SK-N-SH treated with all-trans-retinoic acid at 6 μM for 48 hours (cell line): ENCODE results near the gene EPGN.
"Not testable (repeated sequence)": the region's sequence is repeated elsewhere in the genome, so short reads cannot be mapped to it uniquely, and the experiment has no call there.

Experiments used
- ATAC-seq: fragments of 200-7000 bp; cut with Tn5 transposase; 3 replicates; pipeline ENCODE4 v1.9.1; 2020; ENCODE audit warnings: mild to moderate bottlenecking, moderate library complexity
- ARNTL ChIP-seq: fragments of 450-650 bp; formaldehyde crosslinking; IDR thresholded peaks from 2 replicates; pipeline ENCODE4 v1.5.0; 2020; ENCODE audit warnings: low read depth, mild to moderate bottlenecking, moderate library complexity, borderline replicate concordance
- BACH2 ChIP-seq: fragments of 250-450 bp; sonication (Bioruptor Pico); IDR thresholded peaks from 2 replicates; pipeline ENCODE4 v1.9.0; 2021; ENCODE audit warnings: mild to moderate bottlenecking, borderline replicate concordance
- CSDC2 ChIP-seq: fragments of 250-450 bp; sonication (Bioruptor Pico); IDR thresholded peaks from 2 replicates; pipeline ENCODE4 v1.5.0; 2020; ENCODE audit warnings: mild to moderate bottlenecking, moderate library complexity
- ESRRG ChIP-seq: fragments of 250-450 bp; sonication (Bioruptor Pico); IDR thresholded peaks from 2 replicates; pipeline ENCODE4 v1.6.1; 2021; ENCODE audit warnings: mild to moderate bottlenecking
- ISL1 ChIP-seq: fragments of 250-450 bp; sonication (Bioruptor Pico); IDR thresholded peaks from 2 replicates; pipeline ENCODE4 v2.1.2; 2022; ENCODE audit warnings: mild to moderate bottlenecking, moderate library complexity
- OSR1 ChIP-seq: fragments of 250-450 bp; sonication (Bioruptor Pico); IDR thresholded peaks from 2 replicates; pipeline ENCODE4 v1.8.0; 2022; ENCODE audit warnings: moderate library complexity, mild to moderate bottlenecking, inconsistent platforms
- PPARA ChIP-seq: fragments of 250-450 bp; sonication (Bioruptor Pico); IDR thresholded peaks from 2 replicates; pipeline ENCODE4 v1.5.0; 2020; ENCODE audit warnings: mild to moderate bottlenecking, borderline replicate concordance
- RARB ChIP-seq: fragments of 250-450 bp; sonication (Bioruptor Pico); IDR thresholded peaks from 2 replicates; pipeline ENCODE4 v1.8.0; 2021; ENCODE audit warnings: mild to moderate bottlenecking, moderate library complexity
- TCF4 ChIP-seq: fragments of 250-450 bp; sonication (Bioruptor Pico); IDR thresholded peaks from 2 replicates; pipeline ENCODE4 v1.8.0; 2021; ENCODE audit warnings: mild to moderate bottlenecking, moderate library complexity, borderline replicate concordance
- TOX ChIP-seq: fragments of 250-450 bp; sonication (Bioruptor Pico); IDR thresholded peaks from 2 replicates; pipeline ENCODE4 v1.8.0; 2021; ENCODE audit warnings: mild to moderate bottlenecking, moderate library complexity, borderline replicate concordance
- ZC3H10 ChIP-seq: fragments of 250-450 bp; sonication (Bioruptor Pico); IDR thresholded peaks from 2 replicates; pipeline ENCODE4 v1.5.1; 2021; ENCODE audit warnings: mild to moderate bottlenecking, moderate library complexity
- ZFP3 ChIP-seq: fragments of 250-450 bp; sonication (Bioruptor Pico); IDR thresholded peaks from 2 replicates; pipeline ENCODE4 v1.5.0; 2020; ENCODE audit warnings: mild to moderate bottlenecking, moderate library complexity
- ZFP30 ChIP-seq: fragments of 450-650 bp; formaldehyde crosslinking; IDR thresholded peaks from 2 replicates; pipeline ENCODE4 v1.5.0; 2022; ENCODE audit warnings: mild to moderate bottlenecking, moderate library complexity
- ZNF565 ChIP-seq: fragments of 450-650 bp; formaldehyde crosslinking; conservative IDR thresholded peaks from 2 replicates; pipeline ENCODE4 v1.5.0; 2020; ENCODE audit warnings: low read depth, mild to moderate bottlenecking, moderate library complexity
- ZNF70 ChIP-seq: fragments of 450-650 bp; formaldehyde crosslinking; IDR thresholded peaks from 2 replicates; pipeline ENCODE4 v1.5.0; 2020; ENCODE audit warnings: mild to moderate bottlenecking, moderate library complexity
- ZNF8 ChIP-seq: fragments of 450-650 bp; formaldehyde crosslinking; IDR thresholded peaks from 2 replicates; pipeline ENCODE4 v1.5.0; 2020; ENCODE audit warnings: mild to moderate bottlenecking, moderate library complexity
- TF ChIP-seq, protein P1 (sequence below): fragments of 250-450 bp; sonication (Bioruptor Pico); IDR thresholded peaks from 2 replicates; pipeline ENCODE4 v1.5.1; 2021; ENCODE audit warnings: mild to moderate bottlenecking, moderate library complexity
- TF ChIP-seq, protein P2 (sequence below): fragments of 250-450 bp; sonication (Bioruptor Pico); IDR thresholded peaks from 2 replicates; pipeline ENCODE4 v1.8.0; 2021; ENCODE audit warnings: low read depth, mild to moderate bottlenecking, moderate library complexity, borderline replicate concordance
- TF ChIP-seq, protein P3 (sequence below): fragments of 250-450 bp; sonication (Bioruptor Pico); IDR thresholded peaks from 2 replicates; pipeline ENCODE4 v1.5.1; 2020; ENCODE audit warnings: low read depth, mild to moderate bottlenecking, moderate library complexity
- TF ChIP-seq, protein P4 (sequence below): fragments of 250-450 bp; sonication (Bioruptor Pico); IDR thresholded peaks from 2 replicates; pipeline ENCODE4 v1.8.0; 2020; ENCODE audit warnings: mild to moderate bottlenecking, moderate library complexity, borderline replicate concordance

The EPGN gene

DNA sequence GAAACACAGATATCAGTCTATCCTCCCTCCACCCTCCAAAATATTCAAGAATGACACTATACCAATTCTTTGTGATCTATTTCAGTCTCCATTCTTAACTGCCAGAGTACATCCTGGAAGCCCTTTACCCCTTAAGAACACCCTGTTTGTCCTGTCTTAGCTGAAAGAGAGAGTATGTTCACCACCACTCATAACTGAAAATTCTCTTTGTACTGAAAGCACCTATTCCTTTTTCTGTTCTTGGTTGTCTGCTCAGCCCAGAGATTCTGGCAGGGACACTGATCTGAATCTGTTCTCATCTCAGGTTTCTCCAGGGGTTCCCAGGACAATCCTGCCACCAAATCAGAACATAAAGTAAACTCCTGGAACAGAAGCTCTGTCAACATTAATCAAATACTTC, 31.2 kb downstream of the EPGN start:
- no peak for TF ChIP-seq OSR1
- TF ChIP-seq, protein P1, sequence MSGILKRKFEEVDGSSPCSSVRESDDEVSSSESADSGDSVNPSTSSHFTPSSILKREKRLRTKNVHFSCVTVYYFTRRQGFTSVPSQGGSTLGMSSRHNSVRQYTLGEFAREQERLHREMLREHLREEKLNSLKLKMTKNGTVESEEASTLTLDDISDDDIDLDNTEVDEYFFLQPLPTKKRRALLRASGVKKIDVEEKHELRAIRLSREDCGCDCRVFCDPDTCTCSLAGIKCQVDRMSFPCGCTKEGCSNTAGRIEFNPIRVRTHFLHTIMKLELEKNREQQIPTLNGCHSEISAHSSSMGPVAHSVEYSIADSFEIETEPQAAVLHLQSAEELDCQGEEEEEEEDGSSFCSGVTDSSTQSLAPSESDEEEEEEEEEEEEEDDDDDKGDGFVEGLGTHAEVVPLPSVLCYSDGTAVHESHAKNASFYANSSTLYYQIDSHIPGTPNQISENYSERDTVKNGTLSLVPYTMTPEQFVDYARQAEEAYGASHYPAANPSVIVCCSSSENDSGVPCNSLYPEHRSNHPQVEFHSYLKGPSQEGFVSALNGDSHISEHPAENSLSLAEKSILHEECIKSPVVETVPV = no peak
- TF ChIP-seq, protein P2, sequence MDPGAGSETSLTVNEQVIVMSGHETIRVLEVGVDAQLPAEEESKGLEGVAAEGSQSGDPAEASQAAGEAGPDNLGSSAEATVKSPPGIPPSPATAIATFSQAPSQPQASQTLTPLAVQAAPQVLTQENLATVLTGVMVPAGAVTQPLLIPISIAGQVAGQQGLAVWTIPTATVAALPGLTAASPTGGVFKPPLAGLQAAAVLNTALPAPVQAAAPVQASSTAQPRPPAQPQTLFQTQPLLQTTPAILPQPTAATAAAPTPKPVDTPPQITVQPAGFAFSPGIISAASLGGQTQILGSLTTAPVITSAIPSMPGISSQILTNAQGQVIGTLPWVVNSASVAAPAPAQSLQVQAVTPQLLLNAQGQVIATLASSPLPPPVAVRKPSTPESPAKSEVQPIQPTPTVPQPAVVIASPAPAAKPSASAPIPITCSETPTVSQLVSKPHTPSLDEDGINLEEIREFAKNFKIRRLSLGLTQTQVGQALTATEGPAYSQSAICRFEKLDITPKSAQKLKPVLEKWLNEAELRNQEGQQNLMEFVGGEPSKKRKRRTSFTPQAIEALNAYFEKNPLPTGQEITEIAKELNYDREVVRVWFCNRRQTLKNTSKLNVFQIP (CRISPR knock-in tag) = no peak
- TF ChIP-seq ARNTL (CRISPR knock-in tag) = no peak
- TF ChIP-seq ZC3H10 (CRISPR knock-in tag) = no peak
- no peak for TF ChIP-seq PPARA (CRISPR knock-in tag)
- TF ChIP-seq ESRRG = no peak
- no peak for TF ChIP-seq ISL1 (CRISPR knock-in tag)
- no peak for TF ChIP-seq ZNF70 (CRISPR knock-in tag)
- no peak for TF ChIP-seq ZNF8
- TF ChIP-seq, protein P3, sequence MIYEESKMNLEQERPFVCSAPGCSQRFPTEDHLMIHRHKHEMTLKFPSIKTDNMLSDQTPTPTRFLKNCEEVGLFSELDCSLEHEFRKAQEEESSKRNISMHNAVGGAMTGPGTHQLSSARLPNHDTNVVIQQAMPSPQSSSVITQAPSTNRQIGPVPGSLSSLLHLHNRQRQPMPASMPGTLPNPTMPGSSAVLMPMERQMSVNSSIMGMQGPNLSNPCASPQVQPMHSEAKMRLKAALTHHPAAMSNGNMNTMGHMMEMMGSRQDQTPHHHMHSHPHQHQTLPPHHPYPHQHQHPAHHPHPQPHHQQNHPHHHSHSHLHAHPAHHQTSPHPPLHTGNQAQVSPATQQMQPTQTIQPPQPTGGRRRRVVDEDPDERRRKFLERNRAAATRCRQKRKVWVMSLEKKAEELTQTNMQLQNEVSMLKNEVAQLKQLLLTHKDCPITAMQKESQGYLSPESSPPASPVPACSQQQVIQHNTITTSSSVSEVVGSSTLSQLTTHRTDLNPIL (CRISPR knock-in tag) = no peak
- TF ChIP-seq BACH2 (CRISPR knock-in tag) = no peak
- no peak for TF ChIP-seq ZFP30 (CRISPR knock-in tag)
- TF ChIP-seq TOX (CRISPR knock-in tag) = no peak
- no peak for TF ChIP-seq ZNF565 (CRISPR knock-in tag)
- TF ChIP-seq CSDC2 (CRISPR knock-in tag) = no peak
- no peak for TF ChIP-seq TCF4 (CRISPR knock-in tag)
- no peak for ATAC-seq

- ATAC-seq = not testable (repeated sequence)
These were observed 32.2 kb downstream of the EPGN start for GRCh38 chr4:74340421-74340820.

- no peak for ATAC-seq
- TF ChIP-seq PPARA (CRISPR knock-in tag) (no peak), ZFP30 (CRISPR knock-in tag) (no peak), ZNF8 (no peak), CSDC2 (CRISPR knock-in tag) (no peak), ZNF70 (CRISPR knock-in tag) (no peak), TOX (CRISPR knock-in tag) (no peak), ARNTL (CRISPR knock-in tag) (no peak), OSR1 (no peak), RARB (CRISPR knock-in tag) (no peak), ZFP3 (no peak), TCF4 (CRISPR knock-in tag) (no peak), BACH2 (CRISPR knock-in tag) (no peak), ESRRG (no peak), ISL1 (CRISPR knock-in tag) (no peak), ZC3H10 (CRISPR knock-in tag) (no peak), ZNF565 (CRISPR knock-in tag) (no peak)
- TF ChIP-seq, protein P4, sequence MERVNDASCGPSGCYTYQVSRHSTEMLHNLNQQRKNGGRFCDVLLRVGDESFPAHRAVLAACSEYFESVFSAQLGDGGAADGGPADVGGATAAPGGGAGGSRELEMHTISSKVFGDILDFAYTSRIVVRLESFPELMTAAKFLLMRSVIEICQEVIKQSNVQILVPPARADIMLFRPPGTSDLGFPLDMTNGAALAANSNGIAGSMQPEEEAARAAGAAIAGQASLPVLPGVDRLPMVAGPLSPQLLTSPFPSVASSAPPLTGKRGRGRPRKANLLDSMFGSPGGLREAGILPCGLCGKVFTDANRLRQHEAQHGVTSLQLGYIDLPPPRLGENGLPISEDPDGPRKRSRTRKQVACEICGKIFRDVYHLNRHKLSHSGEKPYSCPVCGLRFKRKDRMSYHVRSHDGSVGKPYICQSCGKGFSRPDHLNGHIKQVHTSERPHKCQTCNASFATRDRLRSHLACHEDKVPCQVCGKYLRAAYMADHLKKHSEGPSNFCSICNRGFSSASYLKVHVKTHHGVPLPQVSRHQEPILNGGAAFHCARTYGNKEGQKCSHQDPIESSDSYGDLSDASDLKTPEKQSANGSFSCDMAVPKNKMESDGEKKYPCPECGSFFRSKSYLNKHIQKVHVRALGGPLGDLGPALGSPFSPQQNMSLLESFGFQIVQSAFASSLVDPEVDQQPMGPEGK = no peak
- TF ChIP-seq, protein P3 (CRISPR knock-in tag) = no peak
- TF ChIP-seq, protein P2 (CRISPR knock-in tag) = no peak
These were observed 35.8 kb downstream of the EPGN start for GRCh38 chr4:74344031-74344430.
